Ovary (tissue), 3 donors: ENCODE measurements around the gene TRIM65.

ENCODE experiments used
- CTCF ChIP-seq, 3 donors: fragments of 450-650 bp in 2 of 3; fragments of 200-600 bp in 1 of 3; IDR thresholded peaks; one replicate each; pipeline versions ENCODE4 v1.5.1 to v1.8.0; 2016 to 2022; ENCODE audit warnings: antibody characterized with exemption in 3 of 3, mild to moderate bottlenecking in 1 of 3
- EP300 ChIP-seq: sonication (generic); formaldehyde crosslinking; IDR thresholded peaks from one replicate; pipeline ENCODE4 v1.6.1; 2017; ENCODE audit warnings: antibody characterized with exemption
- POLR2A ChIP-seq: fragments of 450-650 bp; IDR thresholded peaks from one replicate; pipeline ENCODE4 v1.6.1; 2017; ENCODE audit warnings: antibody characterized with exemption, mild to moderate bottlenecking, moderate library complexity
- donor health status: DM: no; HTN: no; CAD: no.

GRCh38 chr17:75914643-75915267 lies 18.0 kb upstream of the TRIM65 start:
- no peak for TF ChIP-seq CTCF (IDR thresholded peaks at IDR 0.05)
- no peak for TF ChIP-seq POLR2A
- TF ChIP-seq EP300, result no peak
